ENCODE results near the gene SULT1A4.
"Not testable (repeated sequence)": the region's sequence is repeated elsewhere in the genome, so short reads cannot be mapped to it uniquely, and the experiment has no call there.

Gene SULT1A4

GRCh38 chr16:29459706-29460646 is at the start of gene SULT1A4:
Gene SULT1A4, plus strand, starts transcription at chr16:29459913. Its CDS starts 1,473 bp downstream, at chr16:29461386.
- DNase-seq; in situ Hi-C loops (cut with MboI; ENCODE audit: low pct_unique_long_range_greater_than_20kb, low sequenced_read_pairs): not testable (repeated sequence)

GRCh38 chr16:29423587-29423986 is 36.1 kb upstream of the SULT1A4 start:
- in situ Hi-C loops (cut with MboI; ENCODE audit: low pct_unique_long_range_greater_than_20kb, low sequenced_read_pairs): not testable (repeated sequence)

GRCh38 chr16:29425390-29425789 is 34.3 kb upstream of the SULT1A4 start:
- DNase-seq; in situ Hi-C loops (cut with MboI; ENCODE audit: low pct_unique_long_range_greater_than_20kb, low sequenced_read_pairs): not testable (repeated sequence)

More at GRCh38 chr16:29423587-29423986, 36.1 kb upstream of the SULT1A4 start:
- not testable (repeated sequence) for DNase-seq

GRCh38 chr16:29453754-29454153 is 6.0 kb upstream of the SULT1A4 start:
- in situ Hi-C loops (cut with MboI; ENCODE audit: low pct_unique_long_range_greater_than_20kb, low sequenced_read_pairs); DNase-seq: not testable (repeated sequence)

- DNase-seq; in situ Hi-C loops (cut with MboI; ENCODE audit: low pct_unique_long_range_greater_than_20kb, low sequenced_read_pairs): not testable (repeated sequence)
Observed at GRCh38 chr16:29454269-29454668, 5.4 kb upstream of the SULT1A4 start, which contains the start of the genes BOLA2 and SLX1B. Gene BOLA2, minus strand, starts transcription at chr16:29454351. Its CDS starts 98 bp downstream, at chr16:29454253. Gene SLX1B, plus strand, starts transcription at chr16:29454533.

- DNase-seq; in situ Hi-C loops (cut with MboI; ENCODE audit: low pct_unique_long_range_greater_than_20kb, low sequenced_read_pairs): not testable (repeated sequence)
Observed at GRCh38 chr16:29454828-29455227, 4.9 kb upstream of the SULT1A4 start.

- DNase-seq; in situ Hi-C loops (cut with MboI; ENCODE audit: low pct_unique_long_range_greater_than_20kb, low sequenced_read_pairs): not testable (repeated sequence)
Observed at GRCh38 chr16:29457660-29458059, 2.1 kb upstream of the SULT1A4 start.

GRCh38 chr16:29460647-29461030 is 926 bp downstream of the SULT1A4 start:
- in situ Hi-C loops (cut with MboI; ENCODE audit: low pct_unique_long_range_greater_than_20kb, low sequenced_read_pairs); DNase-seq: not testable (repeated sequence)

GRCh38 chr16:29465985-29466824 is 6.5 kb downstream of the SULT1A4 start:
- in situ Hi-C loops (cut with MboI; ENCODE audit: low pct_unique_long_range_greater_than_20kb, low sequenced_read_pairs); DNase-seq: not testable (repeated sequence)

- DNase-seq; in situ Hi-C loops (cut with MboI; ENCODE audit: low pct_unique_long_range_greater_than_20kb, low sequenced_read_pairs): not testable (repeated sequence)
Observed at GRCh38 chr16:29466904-29467303, 7.2 kb downstream of the SULT1A4 start.

GRCh38 chr16:29467654-29468366 is 8.1 kb downstream of the SULT1A4 start:
- in situ Hi-C loops (cut with MboI; ENCODE audit: low pct_unique_long_range_greater_than_20kb, low sequenced_read_pairs); DNase-seq: not testable (repeated sequence)

- in situ Hi-C loops (cut with MboI; ENCODE audit: low pct_unique_long_range_greater_than_20kb, low sequenced_read_pairs); DNase-seq: not testable (repeated sequence)
Observed at GRCh38 chr16:29469660-29470059, 9.9 kb downstream of the SULT1A4 start.

GRCh38 chr16:29472065-29472464 is 12.4 kb downstream of the SULT1A4 start:
- in situ Hi-C loops (cut with MboI; ENCODE audit: low pct_unique_long_range_greater_than_20kb, low sequenced_read_pairs): not testable (repeated sequence)

GRCh38 chr16:29482276-29482675 is 22.6 kb downstream of the SULT1A4 start:
- in situ Hi-C loops (cut with MboI; ENCODE audit: low pct_unique_long_range_greater_than_20kb, low sequenced_read_pairs); DNase-seq: not testable (repeated sequence)

More at GRCh38 chr16:29472065-29472464, 12.4 kb downstream of the SULT1A4 start:
- DNase-seq: not testable (repeated sequence)

- in situ Hi-C loops (cut with MboI; ENCODE audit: low pct_unique_long_range_greater_than_20kb, low sequenced_read_pairs); DNase-seq: not testable (repeated sequence)
Observed at GRCh38 chr16:29506308-29506707, 46.6 kb downstream of the SULT1A4 start, which contains the start of gene NPIPB12. Gene NPIPB12, minus strand, starts transcription at chr16:29506408.
